ENCODE results near the gene DIS3L2. TPM values are rescaled to one million over a fixed set of nuclear protein-coding genes. Genes with fewer than 3 reads are reported as not detected.

Gene DIS3L2
- total and polyA plus RNA-seq, 2 of the 4 experiments (the other 2 are of a cell fraction), result 14.7 to 19.2 TPM

DNA sequence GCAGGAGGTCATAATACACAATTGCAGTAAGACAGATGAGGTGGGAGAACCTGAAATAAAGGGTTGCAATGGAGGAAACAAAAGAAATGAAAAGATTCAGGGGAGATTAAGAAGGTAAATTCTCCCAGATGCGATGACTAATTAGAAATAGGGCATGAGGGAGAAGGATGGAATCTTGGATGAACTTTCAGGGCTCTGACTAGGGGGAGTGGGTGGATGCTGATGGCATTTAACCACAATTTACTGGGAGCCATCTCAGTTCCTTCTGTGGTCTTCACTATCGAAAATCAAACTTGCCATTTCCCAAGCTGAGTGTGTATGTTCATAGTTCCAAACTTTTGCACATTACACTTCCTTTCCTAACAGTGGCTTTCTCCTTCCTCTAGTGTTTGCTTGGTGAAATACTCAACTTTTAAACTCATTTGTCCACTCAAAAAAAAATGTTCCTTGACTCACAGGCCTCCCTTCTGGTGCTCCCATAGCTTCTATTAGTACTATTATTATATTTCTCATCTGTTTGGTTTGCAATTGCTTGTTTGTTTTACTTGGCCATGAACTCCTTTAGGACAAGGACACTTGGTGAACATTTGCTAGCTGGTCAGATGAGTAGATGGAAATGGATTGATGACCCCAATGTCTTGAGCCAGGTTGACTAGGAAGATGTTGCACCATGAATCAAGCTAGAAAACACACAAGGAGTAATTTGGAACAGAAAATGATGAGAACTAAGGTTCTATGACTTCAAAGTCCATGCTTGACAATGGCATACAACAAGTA is 178.5 kb downstream of the DIS3L2 start:
- Histone ChIP-seq H3K4me3 (ENCODE audit: insufficient read depth, low read depth, low read length) (no peak overlapping the region), H2AFZ (replicated peaks; ENCODE audit: low read length, poor library complexity) (no peak overlapping the region), H3K27me3 (ENCODE audit: control insufficient read depth, insufficient read depth, low read length) (no peaks in the 10 kb centered on the region), H4K5ac (ENCODE audit: low read depth, low read length) (no peak overlapping the region), H3K4ac (ENCODE audit: low read depth, low read length) (no peak overlapping the region), H2BK120ac (ENCODE audit: low read depth, low read length) (no peak overlapping the region), H3K9me1 (ENCODE audit: insufficient read depth, low read length) (peaks cover 7% of the 10 kb centered on the region; the same call in 1 of the 2 replicates), H3K36me3 (ENCODE audit: control insufficient read depth, insufficient read depth, low read length) (no peaks in the 10 kb centered on the region; the same call in 1 of the 2 replicates), H3K9me3 (ENCODE audit: control insufficient read depth, insufficient read depth, low read length) (no peaks in the 10 kb centered on the region), H2AK9ac (replicated peaks; ENCODE audit: low read depth, low read length, poor library complexity) (no peak overlapping the region), H2BK15ac (ENCODE audit: low read depth, low read length) (no peak overlapping the region), H3K4me2 (ENCODE audit: low read depth, low read length) (peak overlapping the region; percentile 55; the same call in 1 of the 2 replicates), H3K23ac (ENCODE audit: low read depth, low read length) (no peak overlapping the region; the same call in 1 of the 2 replicates), H2BK5ac (ENCODE audit: low read depth, low read length, poor library complexity, severe bottlenecking) (no peak overlapping the region), H4K8ac (ENCODE audit: low read depth in 2 of 2, low read length in 2 of 2) (no peak overlapping the region), H2AK5ac (ENCODE audit: low read depth, low read length) (no peak overlapping the region), H4K20me1 (ENCODE audit: insufficient read depth, low read length) (no peaks in the 10 kb centered on the region; the same call in 1 of the 2 replicates), H3K27ac (ENCODE audit: insufficient read depth, low read length) (no peak overlapping the region), H2BK20ac (ENCODE audit: low read depth, low read length) (no peak overlapping the region), H3K56ac (ENCODE audit: extremely low read depth, insufficient read depth, low read length) (no peak overlapping the region), H4K91ac (ENCODE audit: insufficient read depth, low read depth, low read length) (no peak overlapping the region), H3K14ac (replicated peaks; ENCODE audit: low read depth, low read length) (no peak overlapping the region), H3K18ac (ENCODE audit: low read depth, low read length) (no peak overlapping the region), H3K9ac (ENCODE audit: low read depth, low read length) (no peak overlapping the region), H3K79me1 (ENCODE audit: low read depth in 1 of 2, low read length in 2 of 2) (peaks cover 3 to 12% of the 10 kb centered on the region in 2 experiments; a peak in 2 of 4 replicates), H3K4me1 (ENCODE audit: control insufficient read depth, insufficient read depth, low read length) (peaks cover 8% of the 10 kb centered on the region)
- peak; percentile 77 for DNase-seq
- no CpG with 5 or more reads among the region's 2 CpGs for WGBS, 2 experiments (ENCODE audit: extremely low coverage in 2 of 2, insufficient read length in 1 of 2)
- POLR2A ChIA-PET (ENCODE audit: unreplicated experiment), result no interaction called here
- no TSS peak for BruUV-seq (replicated peaks)
- dilution Hi-C loops (cut with HindIII; ENCODE audit: low sequenced_read_pairs, unreplicated experiment) (no loop called here), intact Hi-C loops (cut with micrococcal nuclease) (loop anchor here (2.0 to 5.0 kb wide), 3 partner anchors 187 to 302 kb away; no protein-coding TSS in a partner anchor), in situ Hi-C loops (cut with MboI; ENCODE audit: low sequenced_read_pairs) (no loop called here)
- no peak for TF ChIP-seq RCOR1 (IDR thresholded peaks at IDR 0.05; ENCODE audit: insufficient replicate concordance, low read length)
- TF ChIP-seq, protein P1, sequence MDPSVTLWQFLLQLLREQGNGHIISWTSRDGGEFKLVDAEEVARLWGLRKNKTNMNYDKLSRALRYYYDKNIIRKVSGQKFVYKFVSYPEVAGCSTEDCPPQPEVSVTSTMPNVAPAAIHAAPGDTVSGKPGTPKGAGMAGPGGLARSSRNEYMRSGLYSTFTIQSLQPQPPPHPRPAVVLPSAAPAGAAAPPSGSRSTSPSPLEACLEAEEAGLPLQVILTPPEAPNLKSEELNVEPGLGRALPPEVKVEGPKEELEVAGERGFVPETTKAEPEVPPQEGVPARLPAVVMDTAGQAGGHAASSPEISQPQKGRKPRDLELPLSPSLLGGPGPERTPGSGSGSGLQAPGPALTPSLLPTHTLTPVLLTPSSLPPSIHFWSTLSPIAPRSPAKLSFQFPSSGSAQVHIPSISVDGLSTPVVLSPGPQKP (IDR thresholded peaks at IDR 0.05; ENCODE audit: borderline replicate concordance, low read depth, low read length), result no peak
- no peak for TF ChIP-seq BHLHE40 (IDR thresholded peaks at IDR 0.05; ENCODE audit: low read depth, low read length)
- no peak for TF ChIP-seq POLR2A (IDR thresholded peaks at IDR 0.05; ENCODE audit: low read depth, low read length)
- TF ChIP-seq RFX5 (IDR thresholded peaks at IDR 0.05; ENCODE audit: low read depth, low read length), result no peak
- TF ChIP-seq CEBPB (IDR thresholded peaks at IDR 0.05; ENCODE audit: low read depth, low read length), result no peak
- no peak for TF ChIP-seq SMC3 (IDR thresholded peaks at IDR 0.05; ENCODE audit: low read depth, low read length)
- no peak for TF ChIP-seq NFE2L2 (IDR thresholded peaks at IDR 0.05; ENCODE audit: low read depth, low read length)
- TF ChIP-seq, protein P2, sequence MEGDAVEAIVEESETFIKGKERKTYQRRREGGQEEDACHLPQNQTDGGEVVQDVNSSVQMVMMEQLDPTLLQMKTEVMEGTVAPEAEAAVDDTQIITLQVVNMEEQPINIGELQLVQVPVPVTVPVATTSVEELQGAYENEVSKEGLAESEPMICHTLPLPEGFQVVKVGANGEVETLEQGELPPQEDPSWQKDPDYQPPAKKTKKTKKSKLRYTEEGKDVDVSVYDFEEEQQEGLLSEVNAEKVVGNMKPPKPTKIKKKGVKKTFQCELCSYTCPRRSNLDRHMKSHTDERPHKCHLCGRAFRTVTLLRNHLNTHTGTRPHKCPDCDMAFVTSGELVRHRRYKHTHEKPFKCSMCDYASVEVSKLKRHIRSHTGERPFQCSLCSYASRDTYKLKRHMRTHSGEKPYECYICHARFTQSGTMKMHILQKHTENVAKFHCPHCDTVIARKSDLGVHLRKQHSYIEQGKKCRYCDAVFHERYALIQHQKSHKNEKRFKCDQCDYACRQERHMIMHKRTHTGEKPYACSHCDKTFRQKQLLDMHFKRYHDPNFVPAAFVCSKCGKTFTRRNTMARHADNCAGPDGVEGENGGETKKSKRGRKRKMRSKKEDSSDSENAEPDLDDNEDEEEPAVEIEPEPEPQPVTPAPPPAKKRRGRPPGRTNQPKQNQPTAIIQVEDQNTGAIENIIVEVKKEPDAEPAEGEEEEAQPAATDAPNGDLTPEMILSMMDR (conservative IDR thresholded peaks at IDR 0.05; ENCODE audit: low read depth, low read length), result no peak
- TF ChIP-seq MXI1 (IDR thresholded peaks at IDR 0.05; ENCODE audit: borderline replicate concordance, low read depth, low read length), result no peak
- TF ChIP-seq CHD1 (IDR thresholded peaks at IDR 0.05; ENCODE audit: low read depth, low read length), result no peak
- TF ChIP-seq, protein P3, sequence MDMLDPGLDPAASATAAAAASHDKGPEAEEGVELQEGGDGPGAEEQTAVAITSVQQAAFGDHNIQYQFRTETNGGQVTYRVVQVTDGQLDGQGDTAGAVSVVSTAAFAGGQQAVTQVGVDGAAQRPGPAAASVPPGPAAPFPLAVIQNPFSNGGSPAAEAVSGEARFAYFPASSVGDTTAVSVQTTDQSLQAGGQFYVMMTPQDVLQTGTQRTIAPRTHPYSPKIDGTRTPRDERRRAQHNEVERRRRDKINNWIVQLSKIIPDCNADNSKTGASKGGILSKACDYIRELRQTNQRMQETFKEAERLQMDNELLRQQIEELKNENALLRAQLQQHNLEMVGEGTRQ (IDR thresholded peaks at IDR 0.05; ENCODE audit: low read depth, low read length), result no peak
- TF ChIP-seq MAZ (IDR thresholded peaks at IDR 0.05; ENCODE audit: borderline replicate concordance, low read depth, low read length), result no peak
- ATAC-seq (ENCODE audit: low read depth), result no peak; the same call in 1 of the 2 replicates
- CTCF ChIA-PET, result interaction anchor here (0.5 to 3.5 kb wide), 2 partner anchors 164 to 215 kb away, joined by 3 to 34 read pairs; partner anchors contain the start of gene NPPC
